NCI-H128 (cell line): ENCODE results near the gene BCL7B.
"Not testable (repeated sequence)": the region's sequence is repeated elsewhere in the genome, so short reads cannot be mapped to it uniquely, and the experiment has no call there.

ENCODE experiments used
- DNase-seq: peaks from one replicate; lab custom pipeline; 2025; ENCODE audit not compliant: unreplicated experiment; lab: John Stamatoyannopoulos, UW

Gene BCL7B

GRCh38 chr7:73503229-73503628 is 54.3 kb downstream of the BCL7B start:
- DNase-seq, result no peak

- no peak for DNase-seq
Measured at GRCh38 chr7:73496626-73497025, 60.9 kb downstream of the BCL7B start.

- not testable (repeated sequence) for DNase-seq
Measured at GRCh38 chr7:73495507-73495906, 62.0 kb downstream of the BCL7B start.

GRCh38 chr7:73489976-73490375 is 67.5 kb downstream of the BCL7B start:
- DNase-seq, result no peak

GRCh38 chr7:73487486-73487885 is 70.0 kb downstream of the BCL7B start:
- DNase-seq, result no peak
